ENCODE data around the gene CTNNBIP1. TPM values are rescaled to one million over a fixed set of nuclear protein-coding genes. Genes with fewer than 3 reads are reported as not detected.

CTNNBIP1 gene
- 7.8 to 12.2 TPM (median 9.0 TPM) in 5 replicates for total RNA-seq (2022; extraction: Qiagen RNA extraction; ENCODE audit: low read depth)

GRCh38 chr1:9910076-9910422, at the start of gene CTNNBIP1:
TSS of gene CTNNBIP1 (minus strand) at chr1:9910269. CDS start at chr1:9872064, 38,205 bp downstream.

GRCh38 chr1:9942939-9943788, 33.1 kb upstream of the CTNNBIP1 start, which contains the start of the genes LZIC and NMNAT1:
TSS of gene LZIC (minus strand) at chr1:9943391. CDS start at chr1:9936619, 6,772 bp downstream.
TSS of gene NMNAT1 (plus strand) at chr1:9943475. CDS start at chr1:9972074, 28,599 bp downstream.

GRCh38 chr1:9823943-9824701, 85.9 kb downstream of the CTNNBIP1 start, which contains the start of gene CLSTN1:
TSS of gene CLSTN1 (minus strand) at chr1:9823965. CDS start at chr1:9823733, 232 bp downstream.

Other genes with a start within 250 kb of the CTNNBIP1 start
- 63.9 to 75.4 TPM (median 67.6 TPM) in 5 replicates for gene CLSTN1, start 86.3 kb downstream of the CTNNBIP1 start, total RNA-seq (2022; extraction: Qiagen RNA extraction; ENCODE audit: low read depth)
- gene LZIC, start 33.1 kb upstream of the CTNNBIP1 start, total RNA-seq (2022; extraction: Qiagen RNA extraction; ENCODE audit: low read depth): 20.7 to 24.6 TPM (median 22.2 TPM) in 5 replicates
- gene NMNAT1, start 33.2 kb upstream of the CTNNBIP1 start, total RNA-seq (2022; extraction: Qiagen RNA extraction; ENCODE audit: low read depth): 1.7 to 2.8 TPM (median 2.6 TPM) in 5 replicates
- gene RBP7, start 87.0 kb upstream of the CTNNBIP1 start, total RNA-seq (2022; extraction: Qiagen RNA extraction; ENCODE audit: low read depth): 4.9 to 6.4 TPM (median 5.6 TPM) in 5 replicates
- gene UBE4B, start 122.7 kb upstream of the CTNNBIP1 start, total RNA-seq (2022; extraction: Qiagen RNA extraction; ENCODE audit: low read depth): 11.4 to 17.6 TPM (median 14.9 TPM) in 5 replicates